Omental fat pad (tissue), 4 donors: ENCODE results near the gene NBR1. TPM values are rescaled to one million over a fixed set of nuclear protein-coding genes. Genes with fewer than 3 reads are reported as not detected.

Source experiments
- small RNA-seq: library from RNA; depleted of rRNA; stranded (forward); fragments of <200 nt; gene quantifications from one replicate; pipeline ENCODE3, GENCODE V24; 2016
- total RNA-seq, 4 donors: library from RNA; depleted of rRNA; stranded (reverse); fragments of >200 nt; gene quantifications; one replicate each; pipeline ENCODE4 v1.1.0, GENCODE V29; 2016

Gene NBR1
- total RNA-seq, 4 donors from 2014 or later, result 41.8 to 97.3 (median 75.3) TPM

Small RNAs within 50 kb of the gene (small RNA-seq; reads per million reads assigned to genes)
- gene AC060780.2, result not detected
- gene AC060780.3, result not detected
- gene AC135721.1, result not detected
- gene RF00004, result not detected
- not detected for gene RNU2-1

Other genes with a start within 250 kb of the NBR1 start
- 10 to 100 TPM; 17.8 to 36.0 (median 20.2) TPM for gene AARSD1, start 206.8 kb upstream of the NBR1 start, total RNA-seq
- gene PTGES3L, start 191.1 kb upstream of the NBR1 start, total RNA-seq, result 1 to 10 TPM in 1 of 4 donors, not detected in 3; 1.2 TPM
- 10 to 100 TPM in 2 of 4 donors, 1 to 10 TPM in 2; 8.5 to 12.4 (median 10.6) TPM for gene RUNDC1, start 190.6 kb upstream of the NBR1 start, total RNA-seq
- 1,000 to 10,000 TPM in 3 of 4 donors, 100 to 1,000 TPM in 1; 852 to 1,453 (median 1,237) TPM for gene RPL27, start 172.8 kb upstream of the NBR1 start, total RNA-seq
- 100 to 1,000 TPM in 1 of 4 donors, 10 to 100 TPM in 3; 29.1 to 108 (median 34.4) TPM for gene IFI35, start 164.4 kb upstream of the NBR1 start, total RNA-seq
- gene VAT1, start 148.8 kb upstream of the NBR1 start, total RNA-seq, result 100 to 1,000 TPM; 147 to 304 (median 233) TPM
- 1 to 10 TPM in 1 of 4 donors, under 1 TPM in 3; 0.25 to 1.1 (median 0.64) TPM for gene RND2, start 146.0 kb upstream of the NBR1 start, total RNA-seq
- 1 to 10 TPM; 2.4 to 8.8 (median 3.0) TPM for gene BRCA1, start 45.9 kb upstream of the NBR1 start, total RNA-seq
- gene TMEM106A, start 40.7 kb downstream of the NBR1 start, total RNA-seq, result 10 to 100 TPM in 3 of 4 donors, 1 to 10 TPM in 1; 8.9 to 15.1 (median 14.5) TPM
- not detected for gene CCDC200, start 57.4 kb downstream of the NBR1 start, total RNA-seq
- gene RNU2-1, start 62.8 kb downstream of the NBR1 start, total RNA-seq, result not detected
- gene ARL4D, start 227.8 kb downstream of the NBR1 start, total RNA-seq, result 10 to 100 TPM; 11.8 to 42.8 (median 27.1) TPM